HG03280 (cell line): ENCODE measurements around the gene NPIPB8.
"Not testable (repeated sequence)": the region's sequence is repeated elsewhere in the genome, so short reads cannot be mapped to it uniquely, and the experiment has no call there.

Experiments used
- ATAC-seq: cut with Tn5 transposase; IDR thresholded peaks from one replicate; pipeline ENCODE4 v1.9.1; 2021; ENCODE audit warnings: mild to moderate bottlenecking, moderate library complexity; ENCODE audit not compliant: unreplicated experiment

The NPIPB8 gene

DNA sequence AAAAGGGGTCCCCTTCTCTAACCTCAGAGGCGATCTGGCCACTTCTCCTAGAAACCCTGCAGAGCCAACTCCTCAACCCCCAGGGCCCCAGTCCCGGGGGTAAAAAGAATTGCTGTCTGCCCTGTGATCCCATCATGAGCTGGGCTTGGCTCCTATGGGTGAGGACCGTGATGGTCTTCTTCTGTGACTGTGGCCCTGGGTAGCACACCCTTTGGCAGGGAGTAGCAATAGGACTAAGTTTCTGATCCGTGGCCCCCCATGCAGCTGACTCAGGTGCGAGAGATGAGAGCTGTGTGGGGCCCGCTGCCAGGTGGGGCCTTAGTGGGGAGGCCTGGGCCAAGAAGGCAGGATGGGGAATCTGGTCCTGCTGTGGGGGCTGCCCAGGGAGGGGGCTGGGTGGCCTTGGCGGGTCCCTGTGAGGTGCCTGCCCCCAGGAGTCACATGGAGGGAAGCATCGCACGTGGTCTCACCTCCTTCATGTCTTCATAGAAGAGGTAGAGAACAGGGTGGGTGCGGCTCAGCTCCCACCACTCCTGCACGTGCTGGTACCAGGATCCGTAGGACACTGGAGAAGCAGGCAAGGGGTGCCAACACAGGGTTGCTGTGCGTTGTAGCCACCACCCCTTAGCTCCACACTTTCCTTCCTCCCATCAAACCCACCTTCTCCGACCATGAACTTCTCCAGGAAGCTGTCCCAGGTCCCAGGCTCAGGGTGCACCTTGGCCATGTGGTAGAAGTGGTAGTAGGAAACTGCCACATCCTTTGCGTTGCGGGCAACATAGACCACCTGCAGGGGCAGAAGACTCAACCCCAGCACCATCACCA is 31.4 kb upstream of the NPIPB8 start:
- no peak for ATAC-seq

DNA sequence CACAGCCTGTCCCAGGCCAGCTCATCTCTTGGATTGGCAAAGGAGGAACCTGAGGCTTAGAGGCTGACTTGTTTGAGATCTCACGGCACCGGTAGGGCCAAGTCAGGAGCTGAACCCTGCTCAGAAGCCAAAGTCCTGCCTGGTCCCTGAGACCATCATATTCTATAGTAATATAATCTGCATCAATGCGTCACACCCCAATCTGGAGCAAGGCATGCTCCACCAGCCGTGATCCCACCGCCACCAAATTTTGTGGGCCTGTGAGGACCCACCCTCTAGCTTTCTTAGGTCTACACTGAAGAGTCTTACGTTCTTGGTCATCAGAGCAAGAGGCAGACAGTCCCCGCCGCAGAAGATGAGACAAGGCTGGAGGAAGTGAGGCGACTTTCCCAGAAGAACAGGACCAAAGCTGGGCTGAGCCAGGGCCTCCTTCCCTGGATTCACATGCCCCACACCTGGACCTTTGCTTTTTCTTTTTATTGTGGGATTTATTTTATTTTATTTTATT is 30.7 kb upstream of the NPIPB8 start:
- no peak for ATAC-seq

DNA sequence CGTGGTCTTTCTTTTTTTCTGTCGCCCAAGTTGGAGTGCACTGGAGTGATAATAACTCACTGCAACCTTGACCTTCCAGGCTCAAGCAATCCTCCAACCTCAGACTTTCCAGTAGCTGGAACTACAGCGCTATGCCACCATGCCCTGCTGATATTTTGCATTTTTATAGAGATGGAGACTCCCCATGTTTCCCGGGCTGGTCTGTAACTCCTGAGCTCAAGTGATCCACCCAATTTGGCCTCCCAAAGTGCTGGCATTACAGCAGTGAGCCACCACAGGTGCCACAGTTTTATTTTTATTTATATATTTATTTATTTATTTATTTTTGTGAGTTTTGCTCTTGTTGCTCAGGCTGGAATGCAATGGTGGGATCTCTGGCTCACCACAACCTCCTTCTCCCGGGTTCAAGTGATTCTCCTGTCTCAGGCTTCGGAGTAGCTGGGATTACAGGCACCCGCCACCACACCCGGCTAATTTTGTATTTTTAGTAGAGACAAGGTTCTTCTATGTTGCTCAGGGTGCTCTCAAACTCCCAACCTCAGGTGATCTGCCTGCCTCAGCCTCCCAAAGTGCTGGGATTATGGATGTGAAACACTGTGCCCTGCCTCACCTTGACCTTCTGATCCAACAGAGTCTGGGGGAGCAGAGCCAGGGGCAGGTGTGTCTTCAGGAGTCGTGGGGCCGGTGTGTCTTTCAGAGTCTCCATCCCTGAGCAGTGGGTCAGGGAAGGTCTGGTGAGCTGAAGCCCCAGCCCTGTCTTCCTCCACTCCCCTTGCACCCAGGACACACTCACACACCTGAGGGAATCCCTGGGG is 30.0 kb upstream of the NPIPB8 start:
- not testable (repeated sequence) for ATAC-seq

DNA sequence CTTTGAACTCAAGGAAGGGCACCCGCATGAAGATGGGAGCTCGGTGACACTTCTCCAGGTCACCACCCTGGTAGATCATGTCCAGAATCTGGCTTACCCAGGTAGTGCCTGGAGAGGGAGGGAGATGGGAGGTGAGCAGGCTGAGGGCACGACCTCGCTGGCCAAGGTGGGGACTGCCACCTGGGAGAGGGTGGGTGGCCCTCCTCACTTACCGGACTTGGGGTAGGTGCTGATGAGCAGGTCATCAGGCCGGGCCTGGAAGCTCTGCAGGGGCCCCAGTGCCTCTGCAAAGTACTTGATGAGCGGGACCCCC is 29.4 kb upstream of the NPIPB8 start:
- ATAC-seq: not testable (repeated sequence)

DNA sequence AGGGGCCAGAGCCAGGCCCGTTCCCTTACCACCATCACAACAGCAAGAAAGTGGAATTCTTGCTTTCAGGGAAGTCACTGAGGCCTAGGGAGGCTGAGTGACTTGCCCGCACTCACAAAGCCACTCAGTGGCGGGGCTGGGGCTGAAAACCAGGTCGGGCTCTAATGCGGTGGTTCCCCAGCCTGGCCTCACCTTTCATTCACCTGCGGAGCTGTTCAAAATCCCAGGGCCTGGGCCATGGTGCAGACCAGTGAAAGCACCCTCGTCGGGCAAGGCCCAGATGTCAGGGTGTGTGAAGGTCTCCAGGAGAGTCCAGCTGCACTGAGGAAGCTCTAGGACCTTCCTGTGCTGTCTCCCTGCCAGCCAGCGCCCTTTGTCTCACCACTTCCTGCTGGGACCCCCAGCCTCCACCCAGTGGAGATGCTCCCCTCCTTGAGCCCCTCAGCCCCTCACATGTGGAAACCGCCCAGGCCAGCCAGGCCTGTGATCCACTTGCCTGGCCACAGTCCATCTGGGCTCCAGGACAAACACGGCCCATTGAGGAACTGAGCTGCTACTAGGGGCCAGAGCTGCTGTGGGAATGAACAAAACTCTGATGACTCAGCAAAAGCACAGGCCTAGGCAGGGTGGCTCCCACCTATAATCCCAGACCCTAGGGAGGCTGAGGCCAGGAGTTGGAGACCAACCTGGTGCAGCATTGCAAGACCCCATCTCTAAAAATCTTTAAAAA is 28.8 kb upstream of the NPIPB8 start:
- ATAC-seq: not testable (repeated sequence)

DNA sequence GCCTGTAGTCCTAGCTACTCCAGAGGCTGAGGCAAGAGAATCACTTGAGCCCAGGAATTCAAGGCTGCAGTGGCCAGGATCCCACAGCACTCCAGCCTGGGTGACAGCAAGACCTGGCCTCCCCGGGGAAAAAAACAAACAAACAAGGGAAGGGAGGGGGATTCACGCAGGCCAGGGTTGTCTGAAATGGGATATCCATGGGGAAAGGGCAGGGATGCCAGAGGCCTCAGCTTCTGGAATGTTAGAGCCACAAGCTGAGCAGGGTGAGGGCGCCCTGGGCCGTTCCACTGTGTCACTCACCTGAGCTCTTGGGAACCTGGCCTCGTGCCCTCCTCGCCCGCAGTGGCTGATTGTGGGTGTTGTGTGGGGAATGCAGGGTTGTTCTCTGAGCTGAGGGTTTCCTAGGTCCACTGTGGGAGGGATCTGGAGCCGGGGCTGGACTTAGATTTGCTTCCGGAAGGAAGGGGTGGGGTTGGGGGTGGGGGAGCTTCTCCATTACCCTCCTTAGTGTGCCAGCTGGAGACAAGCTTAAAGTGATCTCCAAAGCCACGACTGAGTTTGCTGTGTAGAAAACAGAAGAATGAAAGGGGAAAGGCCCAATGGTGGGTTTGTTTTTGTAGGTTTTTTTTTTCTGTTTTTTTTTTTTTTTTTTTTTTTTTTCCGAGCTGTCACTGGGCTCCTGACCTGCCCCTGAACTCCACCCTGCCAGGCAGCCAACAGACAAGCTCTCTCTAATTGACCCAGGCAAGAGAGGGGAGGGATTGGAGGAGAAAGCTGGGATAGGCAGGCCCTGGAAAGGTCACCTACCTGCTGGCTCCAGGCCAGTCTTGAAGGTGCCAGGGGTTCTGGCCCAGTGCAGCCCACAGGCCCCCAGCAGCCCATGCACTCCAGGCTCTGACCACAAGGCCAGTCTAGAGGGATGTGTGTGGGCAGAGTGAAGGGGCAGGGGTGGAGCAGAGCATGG is 28.0 kb upstream of the NPIPB8 start, which contains the start of gene SULT1A1:
TSS of gene SULT1A1 (minus strand) at position 414 of the 964 bp plus-strand sequence. CDS start 1,189 bp downstream, outside the sequence.
- no peak for ATAC-seq

DNA sequence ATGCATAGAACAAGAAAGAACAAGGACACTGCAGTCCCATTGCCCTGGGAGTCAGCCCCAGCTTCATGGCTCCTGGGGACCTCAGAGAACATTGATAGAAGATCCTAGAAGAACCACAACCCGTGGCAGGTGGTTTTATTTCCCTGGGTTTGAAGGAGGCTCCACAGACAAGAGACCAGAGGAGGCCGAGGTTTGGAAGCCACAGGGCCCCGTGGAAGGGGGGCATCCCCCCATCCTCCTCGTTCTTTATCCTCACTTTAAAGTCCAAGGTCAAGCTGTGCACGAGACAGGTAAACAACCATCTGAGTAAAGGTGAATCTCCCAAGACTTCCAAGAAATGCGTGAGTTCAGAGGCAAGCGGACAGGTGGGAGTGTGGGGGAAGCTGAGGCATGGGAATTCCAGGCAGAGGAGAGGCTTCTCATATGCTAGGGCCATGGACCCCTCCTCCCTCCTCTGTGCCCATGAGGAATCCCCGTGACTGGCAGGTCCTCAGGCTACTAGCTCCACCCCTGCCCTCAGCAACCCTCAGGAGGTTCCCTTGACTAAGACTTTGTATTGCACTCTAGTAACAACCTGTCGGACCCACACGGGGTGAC is 27.2 kb upstream of the NPIPB8 start:
- no peak for ATAC-seq

DNA sequence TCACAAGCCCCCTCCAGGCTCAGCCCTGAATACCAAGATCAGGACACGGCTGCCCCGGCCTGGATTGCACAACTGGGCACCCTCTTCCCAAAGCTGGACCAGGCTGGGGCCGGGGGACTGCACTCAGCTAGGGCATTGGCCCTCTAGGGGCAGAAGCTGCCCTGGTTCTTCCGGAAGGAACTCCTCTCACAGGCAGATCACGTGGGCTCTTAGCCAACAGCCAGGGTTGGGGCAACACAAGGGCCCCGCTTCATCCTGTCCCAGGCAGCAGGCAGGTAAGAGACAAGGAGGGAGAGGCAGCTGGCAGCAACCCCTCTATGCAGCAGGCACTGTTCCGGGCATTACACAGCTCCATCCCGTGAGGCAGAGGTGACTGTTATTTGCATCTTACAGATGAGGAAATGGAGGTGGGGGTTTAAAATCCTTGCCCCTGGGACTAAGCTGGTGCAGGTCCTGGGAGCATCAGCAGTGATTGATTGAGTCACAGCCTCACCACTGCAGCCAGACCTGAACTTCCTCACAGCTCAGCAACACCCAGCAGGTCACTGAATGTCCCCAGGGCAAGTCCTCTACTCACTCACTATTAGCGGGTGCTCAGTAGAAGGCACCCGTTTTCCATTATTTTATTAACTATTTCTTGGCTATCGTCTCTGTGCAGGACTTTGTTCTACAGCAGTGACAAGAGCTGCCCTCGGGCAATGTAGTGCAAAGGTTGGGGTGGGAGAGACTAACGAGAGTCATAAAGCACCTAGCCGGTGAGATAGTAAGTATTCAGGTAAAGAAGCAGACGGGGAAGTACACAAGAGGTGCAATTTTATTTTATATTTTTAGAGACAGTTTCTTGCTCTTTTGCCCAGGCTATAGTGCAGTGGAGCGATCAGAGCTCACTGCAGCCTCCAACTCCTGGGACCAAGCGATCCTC is 25.2 kb upstream of the NPIPB8 start:
- ATAC-seq: peak; percentile 55

DNA sequence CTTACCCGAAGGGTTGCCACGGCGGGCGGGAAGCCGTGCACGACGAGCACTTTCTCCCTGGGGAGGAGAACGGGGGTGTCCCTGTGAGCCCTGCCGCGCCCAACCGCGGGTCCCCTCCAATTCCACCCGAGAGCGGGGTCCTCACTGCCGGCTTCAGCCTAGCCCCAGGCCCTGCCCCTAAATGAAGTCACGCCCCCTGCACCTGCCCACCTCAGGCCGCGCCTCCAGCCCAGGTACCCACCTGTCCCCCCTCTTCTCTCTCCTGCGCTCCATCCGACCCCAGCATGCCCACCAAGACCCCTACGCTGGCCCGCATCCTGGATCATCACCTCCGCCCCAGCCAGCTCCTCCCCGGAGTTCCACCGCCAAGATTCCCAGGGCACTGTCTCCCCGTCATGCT is 24.0 kb upstream of the NPIPB8 start:
- not testable (repeated sequence) for ATAC-seq

DNA sequence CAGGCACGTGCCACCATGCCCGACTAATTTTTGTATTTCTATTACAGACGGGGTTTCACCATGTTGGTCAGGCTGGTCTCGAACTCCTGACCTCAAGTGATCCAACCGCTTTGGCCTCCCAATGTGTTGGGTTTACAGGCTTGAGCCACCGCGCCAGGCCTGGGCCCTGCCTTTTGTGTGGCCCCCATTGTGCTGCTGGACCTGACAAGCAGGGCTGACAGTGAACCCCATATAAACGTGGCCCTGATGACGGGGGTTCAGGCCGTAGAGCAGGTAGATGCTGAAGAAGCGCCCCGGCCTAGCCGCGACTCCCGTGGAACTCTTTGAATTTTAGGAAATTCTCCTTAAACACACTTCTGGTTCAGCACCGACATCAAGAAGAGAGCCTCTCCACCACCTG is 23.3 kb upstream of the NPIPB8 start:
- not testable (repeated sequence) for ATAC-seq

DNA sequence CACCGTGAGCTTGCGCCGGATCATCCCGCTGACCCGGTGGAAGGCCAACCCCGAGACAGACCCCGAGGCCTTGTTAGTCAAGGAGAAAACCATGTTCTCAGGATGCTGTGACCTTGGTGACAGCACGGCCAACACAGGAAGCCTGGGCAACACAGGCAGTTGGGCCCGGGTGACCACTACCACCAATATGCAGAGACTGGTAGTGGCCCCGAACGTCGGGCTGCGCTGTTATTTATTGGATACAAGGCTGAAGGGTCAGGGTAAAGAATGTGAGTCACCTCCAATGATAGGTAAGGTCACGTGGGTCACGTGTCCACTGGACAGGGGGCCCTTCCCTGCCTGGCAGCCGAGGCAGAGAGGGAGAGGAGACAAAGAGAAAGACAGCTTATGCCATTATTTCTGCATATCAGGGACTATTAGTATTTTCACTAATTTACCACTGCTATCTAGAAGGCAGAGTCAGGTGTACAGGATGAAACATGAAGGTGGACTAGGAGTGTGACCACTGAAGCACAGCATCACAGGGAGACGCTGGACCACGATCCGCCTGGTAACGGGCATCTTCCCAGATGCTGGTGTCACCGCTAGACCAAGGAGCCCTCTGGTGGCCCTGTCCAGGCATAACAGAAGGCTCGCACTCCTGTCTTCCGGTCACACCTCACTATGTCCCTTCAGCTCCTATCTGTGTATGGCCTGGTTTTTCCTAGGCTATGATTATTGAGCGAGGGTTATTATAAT is 22.2 kb upstream of the NPIPB8 start:
- not testable (repeated sequence) for ATAC-seq

DNA sequence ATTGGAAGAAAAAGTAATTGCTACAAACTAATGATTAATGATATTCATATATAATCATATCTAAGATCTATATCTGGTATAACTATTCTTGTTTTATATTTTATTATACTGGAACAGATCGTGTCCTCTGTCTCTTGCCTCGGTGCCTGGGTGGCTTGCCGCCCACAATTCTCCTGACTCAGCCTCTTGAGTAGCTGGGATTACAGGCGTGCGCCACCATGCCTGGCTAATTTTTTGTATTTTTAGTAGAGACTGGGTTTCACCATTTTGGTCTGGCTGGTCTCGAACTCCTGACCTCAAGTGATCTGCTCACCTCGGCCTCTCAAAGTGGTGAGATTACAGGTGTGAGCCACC is 21.7 kb upstream of the NPIPB8 start:
- ATAC-seq: not testable (repeated sequence)

DNA sequence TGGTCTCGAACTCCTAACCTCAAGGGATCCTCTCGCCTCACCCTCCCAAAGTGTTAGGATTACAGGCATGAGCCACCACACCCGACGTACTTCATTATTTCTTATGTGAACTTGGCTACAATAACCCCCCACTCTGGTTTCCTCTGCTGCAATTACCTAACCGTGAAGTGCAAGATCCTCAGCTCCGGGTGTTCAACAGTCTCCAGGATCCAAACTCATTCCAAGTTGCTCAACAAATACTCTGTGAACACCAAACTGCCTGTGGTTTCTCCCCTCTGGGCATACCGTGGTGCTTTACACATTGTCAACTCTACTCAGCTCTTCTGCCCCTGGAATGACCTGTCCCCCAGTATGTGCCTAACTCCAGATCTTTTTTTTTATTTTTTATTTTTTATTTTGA is 21.2 kb upstream of the NPIPB8 start:
- no peak for ATAC-seq

DNA sequence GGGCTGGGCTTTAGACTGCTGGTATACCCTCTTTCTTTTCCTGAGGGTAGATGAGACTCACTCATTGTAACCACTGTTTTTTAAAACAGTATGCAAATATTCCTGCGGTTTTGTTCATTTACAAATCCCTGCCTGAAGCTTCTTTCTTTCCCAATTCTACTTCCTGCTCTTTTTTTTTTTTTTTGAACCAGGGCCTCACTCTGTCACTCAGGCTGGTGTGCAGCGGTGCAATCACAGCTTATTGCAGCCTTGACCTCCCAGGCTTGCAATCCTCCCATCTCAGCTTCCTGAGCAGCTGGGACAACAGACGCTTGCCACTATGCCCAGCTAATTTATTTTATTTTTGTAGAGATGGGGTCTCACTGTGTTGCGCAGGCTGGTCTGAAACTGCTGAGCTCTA is 20.0 kb upstream of the NPIPB8 start:
- ATAC-seq: no peak

DNA sequence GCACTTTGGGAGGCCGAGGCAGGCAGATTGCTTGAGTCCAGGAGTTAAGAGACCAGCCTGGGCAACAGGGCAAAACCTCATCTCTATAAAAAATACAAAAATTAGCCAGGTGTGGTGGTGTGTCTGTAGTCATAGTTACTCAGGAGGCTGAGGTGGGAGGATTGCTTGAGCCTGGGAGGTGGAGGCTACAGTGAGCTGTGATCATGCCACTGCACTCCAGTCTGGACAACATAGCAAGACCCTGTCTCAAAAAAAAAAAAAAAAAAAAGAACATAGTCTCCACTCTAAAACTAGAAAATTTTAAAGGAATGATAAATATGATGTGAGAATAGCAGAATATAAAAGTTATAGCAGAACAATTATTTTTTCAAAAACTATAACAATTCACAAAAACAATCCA is 17.5 kb upstream of the NPIPB8 start:
- ATAC-seq: not testable (repeated sequence)

DNA sequence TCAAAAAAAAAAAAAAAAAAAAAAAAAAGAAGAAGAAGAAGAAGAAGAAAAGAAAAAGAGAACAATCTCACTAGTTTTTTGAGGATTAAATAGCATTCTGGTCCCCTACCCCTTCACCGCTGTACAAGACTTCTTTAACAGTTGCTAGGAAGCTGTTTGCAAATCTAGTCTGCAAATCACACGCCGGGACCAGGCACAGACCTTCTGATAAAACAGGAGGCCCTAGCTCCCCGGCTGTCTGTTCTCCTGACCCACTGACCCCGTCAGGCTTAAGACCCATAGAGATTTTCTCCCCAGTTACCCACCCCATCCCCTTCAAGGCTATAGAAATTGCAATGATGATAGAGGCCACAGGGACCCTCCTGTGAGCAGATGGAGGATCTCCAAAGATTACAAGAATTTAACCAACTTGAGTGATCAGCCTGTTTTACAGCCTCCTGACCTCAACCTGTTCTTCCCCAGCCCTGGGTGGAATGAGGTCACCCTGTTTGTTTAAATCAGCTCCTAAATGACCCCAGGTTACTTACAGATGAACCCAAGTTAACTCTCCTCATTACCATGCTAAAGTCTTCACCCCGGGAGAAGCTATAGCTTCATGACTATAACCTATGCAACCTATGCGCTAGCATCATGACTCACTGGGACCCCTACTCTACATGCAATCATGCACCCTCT is 16.2 kb upstream of the NPIPB8 start:
- no peak for ATAC-seq

DNA sequence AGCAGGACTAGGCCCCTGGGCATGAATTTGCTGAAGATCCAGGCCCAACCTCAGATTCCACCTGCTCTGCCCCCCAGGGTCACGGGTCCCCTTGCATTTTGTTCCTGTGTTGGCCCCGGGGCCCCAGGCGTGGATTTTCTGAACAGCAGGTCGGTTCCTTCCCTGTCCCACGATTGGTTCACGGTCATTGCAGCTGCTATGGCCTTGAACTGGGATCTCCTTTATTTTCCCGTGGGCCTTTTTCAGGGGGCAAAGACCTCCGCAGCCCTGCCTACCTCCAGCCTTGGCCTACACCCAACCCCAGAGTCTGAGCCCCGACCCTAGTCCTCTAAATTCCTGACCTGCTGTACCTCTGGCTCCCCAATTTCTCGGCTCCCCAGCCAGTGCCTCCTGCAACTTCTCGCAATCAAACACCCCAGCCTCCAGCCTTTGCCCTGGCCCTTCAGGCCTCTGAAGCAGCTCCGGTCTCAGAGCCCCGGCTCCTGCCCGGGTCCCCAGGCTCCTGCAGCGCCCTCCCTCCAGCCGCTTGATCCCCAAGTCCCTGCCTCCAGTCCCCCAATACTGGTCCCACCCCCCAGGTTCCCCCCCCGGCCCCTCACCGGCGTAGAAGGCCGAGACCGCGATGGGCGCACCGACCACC is 15.2 kb upstream of the NPIPB8 start:
- not testable (repeated sequence) for ATAC-seq
